Left renal pelvis (tissue), 4 donors: ENCODE measurements around the gene ZNF687. TPM values are rescaled to one million over a fixed set of nuclear protein-coding genes. Genes with fewer than 3 reads are reported as not detected.
"Not testable (repeated sequence)": the region's sequence is repeated elsewhere in the genome, so short reads cannot be mapped to it uniquely, and the experiment has no call there.

Source experiments
- DNase-seq, 4 donors: peaks; one replicate each; pipeline ENCODE4 v3.0.0-alpha.2; 2013; ENCODE audit warnings: low read depth in 4 of 4, low spot score in 3 of 4
- polyA plus RNA-seq, 4 donors: library from polyadenylated mRNA; unstranded; fragments of 120-200 nt; gene quantifications; one replicate each; pipeline ENCODE4 v1.2.1, GENCODE V29; 2013; ENCODE audit not compliant: insufficient read length in 4 of 4

Gene ZNF687
- polyA plus RNA-seq, 4 donors = 13.6 to 26.6 (median 21.5) TPM

GRCh38 chr1:151275341-151275740 is 6.8 kb upstream of the ZNF687 start:
- DNase-seq = not testable (repeated sequence)

- DNase-seq = no peak
Observed at GRCh38 chr1:151277249-151277648, 4.8 kb upstream of the ZNF687 start.

- DNase-seq = peak; percentile 94 to 98 (median 94)
Observed at GRCh38 chr1:151281225-151281968, 702 bp upstream of the ZNF687 start.

- peak in 1 of 4 donors; percentile 14 for DNase-seq
Observed at GRCh38 chr1:151282883-151283725, 1.0 kb downstream of the ZNF687 start.

GRCh38 chr1:151284013-151284577 is 2.0 kb downstream of the ZNF687 start:
- no peak for DNase-seq

- DNase-seq = no peak
Observed at GRCh38 chr1:151286619-151287340, 4.7 kb downstream of the ZNF687 start.

GRCh38 chr1:151287341-151287699 is 5.2 kb downstream of the ZNF687 start:
- DNase-seq = no peak

- no peak for DNase-seq
Observed at GRCh38 chr1:151287767-151288500, 5.8 kb downstream of the ZNF687 start.

GRCh38 chr1:151288502-151288901 is 6.4 kb downstream of the ZNF687 start:
- DNase-seq = no peak

- DNase-seq = no peak
Observed at GRCh38 chr1:151289080-151289935, 7.2 kb downstream of the ZNF687 start.

- no peak for DNase-seq
Observed at GRCh38 chr1:151289991-151290708, 8.1 kb downstream of the ZNF687 start.

- no peak for DNase-seq
Observed at GRCh38 chr1:151290709-151291303, 8.7 kb downstream of the ZNF687 start.

GRCh38 chr1:151292207-151293030 is 10.3 kb downstream of the ZNF687 start:
- DNase-seq = no peak

- DNase-seq = no peak
Observed at GRCh38 chr1:151293093-151293492, 11.0 kb downstream of the ZNF687 start.

GRCh38 chr1:151294742-151295462 is 12.8 kb downstream of the ZNF687 start:
- no peak for DNase-seq

- no peak for DNase-seq
Observed at GRCh38 chr1:151309811-151310323, 27.8 kb downstream of the ZNF687 start.
